H54 (cell line): ENCODE data around the gene EXOC4.

ENCODE experiments used
- DNase-seq: peaks from one replicate; pipeline ENCODE4 v3.0.0; 2011; ENCODE audit warnings: low spot score, mixed read lengths; ENCODE audit not compliant: insufficient read length
- FAIRE-seq: peaks from 3 replicates; lab custom pipeline; 2011; peaks lifted over from hg19 to GRCh38; lab: Jason Lieb, UNC
- POLR2A ChIP-seq: IDR thresholded peaks from 2 replicates; pipeline ENCODE4 v1.6.1; 2011; ENCODE audit warnings: low read depth, mild to moderate bottlenecking, low read length

The EXOC4 gene

GRCh38 chr7:133428876-133429275 is 176.0 kb downstream of the EXOC4 start:
- DNase-seq (no peak), FAIRE-seq (no peak)
- no peak for TF ChIP-seq POLR2A

- no peak for TF ChIP-seq POLR2A
- DNase-seq (no peak), FAIRE-seq (no peak)
Measured at GRCh38 chr7:133429371-133429770, 176.5 kb downstream of the EXOC4 start.

- no peak for TF ChIP-seq POLR2A
Measured at GRCh38 chr7:133431134-133431724, 178.4 kb downstream of the EXOC4 start.

GRCh38 chr7:133433165-133433812 is 180.4 kb downstream of the EXOC4 start:
- TF ChIP-seq POLR2A = no peak
- DNase-seq (no peak), FAIRE-seq (no peak)

More at GRCh38 chr7:133431134-133431724, 178.4 kb downstream of the EXOC4 start:
- DNase-seq (no peak), FAIRE-seq (no peak)

GRCh38 chr7:133434246-133434865 is 181.5 kb downstream of the EXOC4 start:
- DNase-seq = no peak
- FAIRE-seq = peak; percentile 20
- no peak for TF ChIP-seq POLR2A

- FAIRE-seq (peak; percentile 74), DNase-seq (no peak)
- TF ChIP-seq POLR2A = no peak
Measured at GRCh38 chr7:133436014-133436428, 183.1 kb downstream of the EXOC4 start.

GRCh38 chr7:133437544-133437943 is 184.7 kb downstream of the EXOC4 start:
- DNase-seq (no peak), FAIRE-seq (no peak)
- TF ChIP-seq POLR2A = no peak

- no peak for TF ChIP-seq POLR2A
- no peak for DNase-seq
- FAIRE-seq = no peak
Measured at GRCh38 chr7:133442818-133443217, 189.9 kb downstream of the EXOC4 start.

- no peak for DNase-seq
- FAIRE-seq = no peak
- no peak for TF ChIP-seq POLR2A
Measured at GRCh38 chr7:133445617-133446016, 192.7 kb downstream of the EXOC4 start.

- TF ChIP-seq POLR2A = no peak
- no peak for FAIRE-seq
- no peak for DNase-seq
Measured at GRCh38 chr7:133448012-133448411, 195.1 kb downstream of the EXOC4 start.

- FAIRE-seq (no peak), DNase-seq (no peak)
- no peak for TF ChIP-seq POLR2A
Measured at GRCh38 chr7:133452577-133452976, 199.7 kb downstream of the EXOC4 start.

GRCh38 chr7:133458688-133459087 is 205.8 kb downstream of the EXOC4 start:
- no peak for TF ChIP-seq POLR2A
- no peak for FAIRE-seq
- DNase-seq = no peak

- FAIRE-seq = no peak
- no peak for TF ChIP-seq POLR2A
- no peak for DNase-seq
Measured at GRCh38 chr7:133461421-133461820, 208.5 kb downstream of the EXOC4 start.

- DNase-seq (no peak), FAIRE-seq (no peak)
- no peak for TF ChIP-seq POLR2A
Measured at GRCh38 chr7:133475655-133476054, 222.8 kb downstream of the EXOC4 start.
